ENCODE data around the gene PMVK. TPM values are rescaled to one million over a fixed set of nuclear protein-coding genes. Genes with fewer than 3 reads are reported as not detected.
"Not testable (repeated sequence)": the region's sequence is repeated elsewhere in the genome, so short reads cannot be mapped to it uniquely, and the experiment has no call there.

PMVK gene
- polyA plus RNA-seq (ENCODE audit: insufficient read length in 10 of 10): 10 to 100 TPM; 21.6 to 35.4 (median 26.8) TPM
- long read RNA-seq, donor 1, transcript PMVK-201 (5 exons, 1,280 nt): major isoform, 23 of 49 reads
- long read RNA-seq, donor 1, partial matches to known transcripts: 26 of 49 reads
- long read RNA-seq, donor 1, other reads (novel, unspliced or antisense): 0 of 49 reads
- long read RNA-seq, donor 2, transcript PMVK-201 (5 exons, 1,280 nt): major isoform, 21 of 41 reads
- long read RNA-seq, donor 2, partial matches to known transcripts: 20 of 41 reads
- long read RNA-seq, donor 2, other reads (novel, unspliced or antisense): 0 of 41 reads
- long read RNA-seq, donor 3: 0 reads
- long read RNA-seq, donor 4, transcript PMVK-201 (5 exons, 1,280 nt): major isoform, 19 of 45 reads
- long read RNA-seq, donor 4, partial matches to known transcripts: 26 of 45 reads
- long read RNA-seq, donor 4, other reads (novel, unspliced or antisense): 0 of 45 reads
- long read RNA-seq, donor 5, transcript PMVK-201 (5 exons, 1,280 nt): major isoform, 24 of 24 reads
- long read RNA-seq, donor 5, partial matches to known transcripts: 0 of 24 reads
- long read RNA-seq, donor 5, other reads (novel, unspliced or antisense): 0 of 24 reads
- long read RNA-seq, donor 6, transcript PMVK-201 (5 exons, 1,280 nt): major isoform, 34 of 76 reads
- long read RNA-seq, donor 6, partial matches to known transcripts: 42 of 76 reads
- long read RNA-seq, donor 6, other reads (novel, unspliced or antisense): 0 of 76 reads
- long read RNA-seq, donor 7, transcript PMVK-201 (5 exons, 1,280 nt): major isoform, 15 of 25 reads
- long read RNA-seq, donor 7, partial matches to known transcripts: 10 of 25 reads
- long read RNA-seq, donor 7, other reads (novel, unspliced or antisense): 0 of 25 reads
- long read RNA-seq, donor 8, transcript PMVK-201 (5 exons, 1,280 nt): major isoform, 17 of 17 reads
- long read RNA-seq, donor 8, partial matches to known transcripts: 0 of 17 reads
- long read RNA-seq, donor 8, other reads (novel, unspliced or antisense): 0 of 17 reads
- long read RNA-seq, donor 9, transcript PMVK-201 (5 exons, 1,280 nt): major isoform, 5 of 5 reads
- long read RNA-seq, donor 9, partial matches to known transcripts: 0 of 5 reads
- long read RNA-seq, donor 9, other reads (novel, unspliced or antisense): 0 of 5 reads

- DNase-seq: peak; percentile 96 to 99 (median 97)
Observed at GRCh38 chr1:154936555-154937084, at the start of gene PMVK. PMVK (minus strand) TSS chr1:154936719; CDS start chr1:154936685, 34 bp downstream.

GRCh38 chr1:154983776-154984466 is 47.4 kb upstream of the PMVK start:
- no peak for DNase-seq

DNA sequence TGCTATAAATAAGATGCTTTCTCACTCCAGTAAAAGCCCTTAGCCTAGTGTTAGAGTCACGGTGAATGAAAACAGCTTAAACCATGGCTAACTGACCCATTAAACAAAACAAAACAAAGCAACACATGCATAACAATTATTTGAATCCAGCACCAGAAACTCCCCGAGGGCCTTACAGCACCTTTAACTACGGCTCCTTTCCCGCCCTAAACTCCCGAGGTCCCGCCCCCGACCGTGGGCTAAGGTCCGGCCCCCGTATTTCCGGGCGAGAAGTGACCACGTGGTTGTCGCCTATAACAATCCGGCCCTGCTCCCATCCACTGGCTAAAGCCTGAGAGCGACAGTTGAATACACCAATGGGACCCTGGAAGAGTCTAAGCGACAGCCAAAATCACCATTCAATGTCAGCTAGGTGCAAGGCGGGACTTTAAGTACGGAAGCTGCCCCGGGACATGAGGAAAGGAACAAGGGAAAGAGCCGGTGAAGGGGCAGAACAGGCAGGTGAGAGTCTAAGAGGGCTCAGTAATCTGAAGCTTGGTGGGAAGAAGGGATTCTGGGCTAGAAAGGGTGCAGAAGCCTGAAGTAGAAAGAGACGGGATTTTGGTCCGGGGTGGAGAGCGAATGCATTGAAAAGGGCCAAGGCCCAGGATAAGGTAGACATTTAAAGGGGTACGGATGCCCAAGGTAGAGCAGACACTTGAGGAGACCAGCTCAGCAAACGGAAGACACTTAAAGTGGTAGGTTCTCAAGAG is 46.6 kb upstream of the PMVK start, which contains the start of gene FLAD1:
Gene FLAD1, plus strand, starts transcription at position 448 of the 752 bp plus-strand sequence. CDS start 351 bp downstream, outside the sequence.
- DNase-seq: peak; percentile 98 to 100 (median 99)

- DNase-seq: no peak
Observed at GRCh38 chr1:154982341-154982740, 45.8 kb upstream of the PMVK start.

DNA sequence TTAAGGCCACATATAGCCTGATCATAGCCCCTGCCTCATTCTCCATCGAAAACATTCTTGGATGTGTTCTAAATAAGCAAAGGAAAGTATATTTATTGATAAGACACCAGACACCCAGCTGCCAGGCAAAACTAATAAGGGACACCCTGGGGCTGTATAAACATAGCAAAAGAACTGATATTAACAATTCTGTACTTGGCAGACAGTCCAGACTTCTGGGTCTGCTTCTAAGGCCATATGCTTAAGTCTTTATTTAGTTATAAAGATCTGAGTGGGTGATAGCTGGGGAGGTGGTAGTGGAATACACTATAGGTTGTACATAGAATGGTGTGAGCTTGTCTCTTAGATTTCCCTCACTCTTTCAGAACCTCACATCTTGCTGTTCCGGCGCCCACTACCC is 41.8 kb upstream of the PMVK start:
- no peak for DNase-seq

GRCh38 chr1:154977762-154978161 is 41.2 kb upstream of the PMVK start:
- not testable (repeated sequence) for DNase-seq

GRCh38 chr1:154975409-154976059 is 39.0 kb upstream of the PMVK start:
- peak in 2 of 3 donors; percentile 62 to 81 for DNase-seq

- peak; percentile 97 to 100 (median 98) for DNase-seq
Observed at GRCh38 chr1:154974808-154975408, 38.4 kb upstream of the PMVK start.

GRCh38 chr1:154974102-154974807 is 37.7 kb upstream of the PMVK start, which contains the start of gene CKS1B:
CKS1B (plus strand) TSS chr1:154974681; CDS start chr1:154974746, 65 bp downstream.
- DNase-seq: peak; percentile 99 to 100 (median 100)

- DNase-seq: peak; percentile 94 to 97 (median 97)
Observed at GRCh38 chr1:154973344-154974101, 37.0 kb upstream of the PMVK start.

GRCh38 chr1:154972517-154973343 is 36.2 kb upstream of the PMVK start:
- DNase-seq: peak in 2 of 3 donors; percentile 61 to 93

DNA sequence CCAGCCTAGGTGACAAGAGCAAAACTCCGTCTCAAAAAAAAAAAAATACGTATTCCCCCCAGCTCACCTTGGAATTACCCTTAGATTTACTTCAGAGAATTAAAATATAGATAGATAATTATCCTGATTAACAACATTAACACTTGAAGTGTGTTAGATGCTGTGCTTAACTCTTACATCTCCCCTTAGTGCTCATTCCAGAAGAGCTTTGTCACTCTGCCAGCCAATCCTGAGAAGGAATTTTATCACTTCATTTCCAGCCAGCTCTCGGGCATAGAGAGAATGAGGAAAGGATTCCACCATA is 35.6 kb upstream of the PMVK start:
- no peak for DNase-seq

- DNase-seq: no peak
Observed at GRCh38 chr1:154971341-154971998, 35.0 kb upstream of the PMVK start.

- peak; percentile 96 to 99 (median 97) for DNase-seq
Observed at GRCh38 chr1:154970631-154971340, 34.3 kb upstream of the PMVK start, which contains the start of gene SHC1. SHC1 (minus strand) TSS chr1:154970747; CDS start chr1:154970526, 221 bp downstream.

GRCh38 chr1:154969860-154970452 is 33.4 kb upstream of the PMVK start:
- peak in 1 of 3 donors; percentile 59 for DNase-seq

Measured in muscle of back (tissue), 13 donors.